ENCODE results near the gene PAX3.

DNA sequence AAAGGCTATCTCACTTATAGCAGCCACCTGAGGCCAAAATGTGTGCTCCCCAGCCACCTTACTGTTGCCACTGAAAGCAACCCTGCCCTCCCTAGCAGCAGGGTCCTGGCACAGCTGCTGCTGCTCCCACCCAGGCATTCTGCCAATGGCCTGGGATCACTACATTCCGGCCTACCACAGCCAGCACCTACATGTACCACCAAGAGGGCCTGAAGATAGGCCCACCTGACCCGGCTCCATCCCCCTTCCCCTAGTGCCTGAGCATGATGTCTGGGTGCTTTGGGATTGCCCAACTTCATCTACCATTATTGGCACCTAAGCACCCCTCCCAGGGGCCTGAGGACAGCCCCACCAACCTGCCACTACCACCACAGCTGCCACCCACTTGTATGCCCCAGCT, 34.6 kb upstream of the PAX3 start:
- TF ChIP-seq CTCF (IDR thresholded peaks at IDR 0.05) (no peak), POLR2A (IDR thresholded peaks at IDR 0.05) (no peak)

Measured in Peyer's patch (tissue), 4 donors.